HG02588 (cell line): ENCODE data around the gene FASTK.

Source experiments
- ATAC-seq: cut with Tn5 transposase; IDR thresholded peaks from one replicate; pipeline ENCODE4 v1.9.1; 2021; ENCODE audit warnings: mild to moderate bottlenecking, moderate library complexity; ENCODE audit not compliant: unreplicated experiment

Gene FASTK

GRCh38 chr7:151080522-151081169 is at the start of gene FASTK:
Gene FASTK, minus strand, starts transcription at chr7:151080809. Its CDS starts 43 bp downstream, at chr7:151080766.
- ATAC-seq: peak; percentile 72

GRCh38 chr7:151129960-151130591 is 49.5 kb upstream of the FASTK start:
- no peak for ATAC-seq

- ATAC-seq: no peak
Observed at GRCh38 chr7:151129117-151129959, 48.7 kb upstream of the FASTK start.

GRCh38 chr7:151128716-151129115 is 48.1 kb upstream of the FASTK start:
- no peak for ATAC-seq

GRCh38 chr7:151128144-151128543 is 47.5 kb upstream of the FASTK start:
- no peak for ATAC-seq

GRCh38 chr7:151126491-151127137 is 46.0 kb upstream of the FASTK start:
- ATAC-seq: no peak

GRCh38 chr7:151125846-151126481 is 45.4 kb upstream of the FASTK start:
- no peak for ATAC-seq

- ATAC-seq: no peak
Observed at GRCh38 chr7:151125470-151125845, 44.8 kb upstream of the FASTK start.

- no peak for ATAC-seq
Observed at GRCh38 chr7:151124899-151125399, 44.3 kb upstream of the FASTK start.

GRCh38 chr7:151124481-151124880 is 43.9 kb upstream of the FASTK start:
- no peak for ATAC-seq

- ATAC-seq: peak; percentile 85
Observed at GRCh38 chr7:151123822-151124464, 43.3 kb upstream of the FASTK start.

GRCh38 chr7:151123158-151123821 is 42.7 kb upstream of the FASTK start:
- no peak for ATAC-seq

- ATAC-seq: no peak
Observed at GRCh38 chr7:151122796-151123157, 42.2 kb upstream of the FASTK start.

GRCh38 chr7:151122276-151122675 is 41.7 kb upstream of the FASTK start:
- ATAC-seq: no peak

GRCh38 chr7:151121380-151122170 is 41.0 kb upstream of the FASTK start:
- ATAC-seq: no peak

- ATAC-seq: no peak
Observed at GRCh38 chr7:151120896-151121295, 40.3 kb upstream of the FASTK start.

- ATAC-seq: no peak
Observed at GRCh38 chr7:151119902-151120301, 39.3 kb upstream of the FASTK start.

GRCh38 chr7:151119055-151119415 is 38.4 kb upstream of the FASTK start:
- ATAC-seq: no peak
